Stomach (tissue), 9 donors: ENCODE data around the gene IL1RL2. TPM values are rescaled to one million over a fixed set of nuclear protein-coding genes. Genes with fewer than 3 reads are reported as not detected.

Source experiments
- DNase-seq, 2 donors: peaks; one replicate each; pipeline versions ENCODE4 v3.0.0 to v3.0.0-alpha.2; 2013 to 2019
- H3K27ac ChIP-seq, 5 donors: fragments of 200-600 bp in 4 of 5; sonication (generic) in 4 of 5; one replicate each; pipeline ENCODE4 v1.5.1; 2013 to 2019; ENCODE audit warnings: mild to moderate bottlenecking in 1 of 5, moderate library complexity in 1 of 5
- H3K27me3 ChIP-seq, 3 donors: fragments of 200-600 bp; sonication (generic); one replicate each; pipeline ENCODE4 v1.5.1; 2017 to 2019; ENCODE audit warnings: mixed run types in 1 of 3
- H3K36me3 ChIP-seq, 4 donors: fragments of 200-600 bp; sonication (generic); 1 replicate in 3 of 4; 2 replicates in 1 of 4; pipeline ENCODE4 v1.5.1; 2016 to 2019
- H3K4me1 ChIP-seq, 4 donors: fragments of 200-600 bp; sonication (generic); one replicate each; pipeline ENCODE4 v1.5.1; 2016 to 2019
- H3K4me3 ChIP-seq, 4 donors: fragments of 200-600 bp; sonication (generic) in 3 of 4; one replicate each; pipeline ENCODE4 v1.5.1; 2016 to 2019; ENCODE audit warnings: mild to moderate bottlenecking in 1 of 4
- H3K9me3 ChIP-seq, 4 donors: fragments of 200-600 bp; sonication (generic); one replicate each; pipeline ENCODE4 v1.5.1; 2016 to 2019
- EP300 ChIP-seq: sonication (generic); formaldehyde crosslinking; IDR thresholded peaks from one replicate; pipeline ENCODE4 v1.6.1; 2017; ENCODE audit warnings: antibody characterized with exemption
- POLR2A ChIP-seq, 4 donors: fragments of 450-650 bp; IDR thresholded peaks; one replicate each; pipeline ENCODE4 v1.6.1; 2016; ENCODE audit warnings: antibody characterized with exemption in 4 of 4, control low read depth in 2 of 4, mild to moderate bottlenecking in 1 of 4, moderate library complexity in 1 of 4
- POLR2AphosphoS5 ChIP-seq, 3 donors: sonication (generic); formaldehyde crosslinking; IDR thresholded peaks; one replicate each; pipeline ENCODE4 v1.6.1; 2016; ENCODE audit warnings: antibody characterized with exemption in 3 of 3
- WGBS, 5 donors: extraction: QIAGEN DNeasy Blood & Tissue Kit in 3 of 5; methylation state at CpG; one replicate each; pipeline versions ENCODE4 v1.1.5 to v1.1.7; 2013 to 2018; 5-methylcytosine and 5-hydroxymethylcytosine counted together
- intact Hi-C: fragments of 100-400 bp; cut with DNase I; formaldehyde crosslinking; loops from one replicate; pipeline ENCODE4 v1.15.1; 2023; ENCODE audit warnings: low total_unique reads
- polyA plus RNA-seq, 3 donors: library from polyadenylated mRNA; stranded (reverse); fragments of 200-250 nt; gene quantifications; one replicate each; pipeline ENCODE4 v1.2.3, GENCODE V29; 2013
- total RNA-seq, 5 donors: library from RNA; depleted of rRNA; stranded (reverse); fragments of >200 nt; gene quantifications; one replicate each; pipeline versions ENCODE4 v1.1.0 to v1.2.3, GENCODE V29; 2014 to 2016
- TF ChIP-seq, protein P1 (sequence below), 7 experiments: fragments of 450-650 bp in 4 of 7; fragments of 200-600 bp in 3 of 7; sonication (generic) in 3 of 7; IDR thresholded peaks; one replicate each; pipeline ENCODE4 v1.5.1; 2016 to 2019; ENCODE audit warnings: antibody characterized with exemption in 7 of 7, control low read depth in 2 of 7, mild to moderate bottlenecking in 1 of 7
- donor health status: healthy with polysubstance abuse.
- donor health status: Bipolar disorder and iron deficiency.
- donor health status: healthy.

Gene IL1RL2
- total and polyA plus RNA-seq, 8 donors = 0.61 to 4.3 (median 2.4) TPM; not detected in 2

DNA sequence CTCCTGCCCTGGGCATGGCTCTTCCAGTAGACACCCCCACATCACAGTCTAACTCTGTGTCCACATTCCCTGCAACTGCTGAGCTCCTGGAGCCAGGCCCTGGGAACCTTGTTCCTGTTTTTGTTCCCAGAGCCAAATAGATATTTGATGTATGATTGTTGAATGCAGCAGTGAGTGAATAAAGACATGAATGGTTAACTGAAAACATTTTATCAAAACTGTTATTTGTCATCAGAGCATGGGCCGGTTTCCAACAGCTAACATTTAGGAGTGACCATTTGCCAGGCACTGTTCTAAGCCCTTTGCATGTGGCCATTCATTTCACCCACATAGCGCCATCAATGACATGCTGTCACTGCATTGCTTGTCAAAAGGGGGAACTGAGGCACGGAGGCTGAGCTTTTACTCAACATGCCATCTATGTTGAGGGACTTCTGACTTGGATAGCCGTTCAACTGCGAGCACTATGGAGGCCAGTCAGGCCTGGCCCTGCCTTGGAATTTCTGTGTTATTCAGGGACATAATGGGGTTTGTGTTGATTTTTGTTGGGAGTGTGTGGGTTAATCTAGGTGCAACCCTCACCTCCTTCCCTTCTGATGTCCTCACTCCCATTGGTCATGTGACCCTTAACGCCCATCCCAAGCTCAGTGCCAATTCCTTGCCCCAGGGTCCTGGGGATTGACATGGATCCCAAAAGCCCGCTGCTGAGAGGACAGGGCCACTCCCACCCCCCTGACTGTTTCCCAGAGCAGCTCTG, 31.7 kb upstream of the IL1RL2 start:
- TF ChIP-seq, protein P1, sequence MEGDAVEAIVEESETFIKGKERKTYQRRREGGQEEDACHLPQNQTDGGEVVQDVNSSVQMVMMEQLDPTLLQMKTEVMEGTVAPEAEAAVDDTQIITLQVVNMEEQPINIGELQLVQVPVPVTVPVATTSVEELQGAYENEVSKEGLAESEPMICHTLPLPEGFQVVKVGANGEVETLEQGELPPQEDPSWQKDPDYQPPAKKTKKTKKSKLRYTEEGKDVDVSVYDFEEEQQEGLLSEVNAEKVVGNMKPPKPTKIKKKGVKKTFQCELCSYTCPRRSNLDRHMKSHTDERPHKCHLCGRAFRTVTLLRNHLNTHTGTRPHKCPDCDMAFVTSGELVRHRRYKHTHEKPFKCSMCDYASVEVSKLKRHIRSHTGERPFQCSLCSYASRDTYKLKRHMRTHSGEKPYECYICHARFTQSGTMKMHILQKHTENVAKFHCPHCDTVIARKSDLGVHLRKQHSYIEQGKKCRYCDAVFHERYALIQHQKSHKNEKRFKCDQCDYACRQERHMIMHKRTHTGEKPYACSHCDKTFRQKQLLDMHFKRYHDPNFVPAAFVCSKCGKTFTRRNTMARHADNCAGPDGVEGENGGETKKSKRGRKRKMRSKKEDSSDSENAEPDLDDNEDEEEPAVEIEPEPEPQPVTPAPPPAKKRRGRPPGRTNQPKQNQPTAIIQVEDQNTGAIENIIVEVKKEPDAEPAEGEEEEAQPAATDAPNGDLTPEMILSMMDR (IDR thresholded peaks at IDR 0.05) = no peak
- TF ChIP-seq POLR2A (IDR thresholded peaks at IDR 0.05) (no peak), EP300 (no peak), POLR2AphosphoS5 (IDR thresholded peaks at IDR 0.05) (no peak)
- Histone ChIP-seq H3K27me3 (no peaks in the 10 kb centered on the region), H3K4me3 (peak overlapping the region in 1 of 4 donors; percentile 15), H3K36me3 (peaks cover 11 to 77% (median 43%) of the 10 kb centered on the region in 4 donors), H3K4me1 (peaks cover 24 to 71% (median 42%) of the 10 kb centered on the region in 4 donors), H3K9me3 (no peaks in the 10 kb centered on the region), H3K27ac (peak overlapping the region; percentile 69 to 89 (median 78))
- no peak for DNase-seq
- intact Hi-C loops = no loop called here
- WGBS, 5 donors = 60 to 75% (median 66%) methylated on average over 7 of the region's 7 CpGs

DNA sequence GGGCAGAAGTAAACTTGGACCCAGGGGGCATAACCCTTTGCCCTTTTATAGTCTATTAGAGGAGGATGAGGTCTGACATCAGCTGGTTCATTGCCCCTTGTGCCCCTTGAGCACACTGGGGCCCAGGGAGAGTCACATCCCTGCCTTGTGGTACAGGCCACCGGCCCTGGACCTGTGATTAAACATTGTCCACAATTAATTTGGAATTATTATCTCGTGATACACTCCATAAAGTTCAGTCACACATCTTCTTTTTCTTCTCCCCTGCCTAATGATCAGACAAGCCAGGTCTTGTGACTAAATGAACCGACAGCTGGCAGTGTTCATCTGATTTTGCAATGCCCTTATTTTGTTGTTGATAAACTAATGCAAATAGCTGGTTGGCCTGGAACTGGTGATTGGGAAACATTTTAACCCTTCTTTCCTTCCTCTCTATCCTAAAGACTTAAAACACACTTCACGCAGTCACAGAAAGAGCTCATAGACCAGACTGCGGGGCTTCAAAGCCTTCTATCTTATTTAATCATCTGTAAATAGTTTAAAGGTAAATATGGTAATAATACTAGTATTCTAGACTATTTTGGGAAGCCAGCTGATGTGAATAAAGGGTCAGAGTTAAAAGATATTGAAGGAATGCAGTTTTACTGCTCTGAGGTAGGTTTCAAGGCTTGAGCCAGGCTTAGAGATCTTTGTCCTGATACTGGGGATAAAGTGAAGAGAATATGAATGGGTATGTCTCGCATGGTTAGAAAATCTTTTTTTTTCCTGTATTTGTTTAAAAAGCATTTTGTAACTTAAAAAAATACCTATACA, 30.9 kb upstream of the IL1RL2 start:
- Histone ChIP-seq H3K4me1 (peaks cover 22 to 64% (median 42%) of the 10 kb centered on the region in 4 donors), H3K4me3 (peak overlapping the region in 1 of 4 donors; percentile 15), H3K36me3 (peaks cover 11 to 81% (median 50%) of the 10 kb centered on the region in 4 donors), H3K9me3 (no peaks in the 10 kb centered on the region), H3K27me3 (no peaks in the 10 kb centered on the region), H3K27ac (peak overlapping the region; percentile 69 to 89 (median 78))
- DNase-seq = peak; percentile 40 to 60
- TF ChIP-seq EP300 (no peak), POLR2AphosphoS5 (IDR thresholded peaks at IDR 0.05) (peak in 2 of 3 donors; percentile 63 to 64)
- intact Hi-C loops = no loop called here
- 23 to 40% (median 33%) methylated on average over 6 of the region's 6 CpGs for WGBS, 5 donors

DNA sequence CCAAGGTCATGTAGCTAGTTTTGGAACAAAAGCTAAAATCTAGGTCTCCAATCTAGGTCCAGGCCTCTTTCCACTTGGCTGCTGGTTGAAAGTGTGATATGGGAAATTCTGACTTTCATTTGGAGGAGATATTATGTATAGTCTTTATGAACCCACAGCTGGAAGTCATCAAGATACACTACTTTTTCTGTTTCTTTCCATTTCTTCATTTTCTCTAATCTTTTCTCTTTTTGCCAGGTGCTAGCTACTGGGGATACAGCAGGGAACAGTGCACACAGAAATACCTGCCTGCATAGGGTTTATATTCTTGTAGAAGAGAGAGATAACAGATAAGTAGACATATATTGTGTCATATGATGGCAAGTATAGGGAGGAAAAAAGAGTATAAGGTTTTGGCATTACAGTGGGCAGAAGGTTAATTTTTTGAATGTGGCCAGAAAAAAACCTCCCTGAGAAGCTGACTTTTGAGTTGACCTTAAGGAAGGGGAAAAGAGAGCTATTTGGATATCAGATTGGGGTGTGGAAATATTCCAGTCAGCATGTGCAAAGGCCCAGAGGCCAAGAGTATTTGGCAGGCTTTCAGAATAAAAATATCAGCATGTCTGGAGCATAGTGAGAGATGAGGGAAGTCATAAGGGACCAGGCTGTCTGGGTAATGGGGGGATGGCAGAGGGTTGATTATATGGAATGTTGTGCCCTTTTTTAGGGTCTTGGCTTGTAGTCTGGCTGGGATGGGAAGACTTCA, 28.6 kb upstream of the IL1RL2 start:
- H3K4me3 ChIP-seq = no peak overlapping the region
- DNase-seq = no peak
- TF ChIP-seq EP300 (no peak), POLR2A (IDR thresholded peaks at IDR 0.05) (no peak), POLR2AphosphoS5 (IDR thresholded peaks at IDR 0.05) (no peak)
- TF ChIP-seq, protein P1 (IDR thresholded peaks at IDR 0.05) = no peak
- no peaks in the 10 kb centered on the region for H3K27me3 ChIP-seq
- H3K27ac ChIP-seq = peak overlapping the region in 1 of 5 donors; percentile 55
- intact Hi-C loops = no loop called here
- H3K4me1 ChIP-seq = peaks cover 26 to 53% (median 46%) of the 10 kb centered on the region in 4 donors
- peaks cover 11 to 66% (median 50%) of the 10 kb centered on the region in 4 donors for H3K36me3 ChIP-seq
- no peaks in the 10 kb centered on the region for H3K9me3 ChIP-seq

DNA sequence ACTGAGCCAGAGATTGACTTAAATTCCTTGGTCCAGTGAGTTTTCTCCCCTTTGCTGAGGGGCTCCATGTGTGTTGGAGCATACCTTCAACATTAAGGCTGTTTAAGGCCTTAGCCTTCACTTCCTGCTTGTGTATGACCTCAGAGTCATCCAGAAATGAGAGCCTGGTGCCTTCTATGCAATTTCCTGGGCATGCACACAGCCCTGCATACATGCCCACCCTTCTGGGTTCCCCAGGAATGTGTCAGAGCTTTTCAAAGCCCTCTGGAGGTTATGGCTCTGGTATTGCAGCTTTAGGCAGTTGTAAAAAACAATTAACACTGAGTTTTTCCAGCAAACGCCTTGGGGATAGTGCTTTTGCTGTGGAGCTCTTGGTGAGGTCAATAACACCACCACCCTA, 27.5 kb upstream of the IL1RL2 start:
- 54 to 69% (median 65%) methylated on average over 1 of the region's 1 CpG for WGBS, 5 donors
- DNase-seq = no peak
- no peaks in the 10 kb centered on the region for H3K27me3 ChIP-seq
- H3K27ac ChIP-seq = peak overlapping the region in 2 of 5 donors; percentile 31 to 55
- intact Hi-C loops = no loop called here
- peaks cover 5 to 59% (median 46%) of the 10 kb centered on the region in 4 donors for H3K36me3 ChIP-seq
- no peak for TF ChIP-seq POLR2A (IDR thresholded peaks at IDR 0.05)
- TF ChIP-seq EP300 = no peak
- TF ChIP-seq, protein P1 (IDR thresholded peaks at IDR 0.05) = no peak
- TF ChIP-seq POLR2AphosphoS5 (IDR thresholded peaks at IDR 0.05) = no peak
- H3K9me3 ChIP-seq = no peaks in the 10 kb centered on the region
- peaks cover 26 to 43% (median 42%) of the 10 kb centered on the region in 4 donors for H3K4me1 ChIP-seq
- H3K4me3 ChIP-seq = no peak overlapping the region
